H1 (cell line): ENCODE measurements around the gene LPP. TPM values are rescaled to one million over a fixed set of nuclear protein-coding genes. Genes with fewer than 3 reads are reported as not detected.

ENCODE experiments used
- CTCF ChIA-PET: fragments of 300-600 bp; sonication (Branson Sonifier 250); formaldehyde crosslinking; loops from one replicate; lab custom pipeline; 2021; ENCODE audit not compliant: partially characterized antibody; lab: Charles Lee
- POLR2A ChIA-PET: fragments of 300-600 bp; sonication (Branson Sonifier 250); formaldehyde crosslinking; loops from one replicate; lab custom pipeline; 2021; ENCODE audit warnings: inconsistent platforms; ENCODE audit not compliant: partially characterized antibody; lab: Charles Lee
- DNase-seq, 2 experiments: peaks; one replicate each; pipeline versions ENCODE4 v3.0.0 to v3.0.0-alpha.2; 2010 to 2022; ENCODE audit warnings: low spot score in 2 of 2, low read depth in 1 of 2, mixed read lengths in 1 of 2
- FAIRE-seq: peaks from 2 replicates; lab custom pipeline; 2011; peaks lifted over from hg19 to GRCh38; lab: Jason Lieb, UNC
- H2AFZ ChIP-seq: 2 replicates; pipeline ENCODE4 v1.8.1; 2012; ENCODE audit warnings: low read length, inconsistent platforms
- H2AK5ac ChIP-seq: 2 replicates; pipeline ENCODE4 v1.6.1; 2013; ENCODE audit warnings: low read depth, low read length
- H2BK120ac ChIP-seq: replicated peaks from 2 replicates; pipeline ENCODE3; 2013; ENCODE audit warnings: low read depth, low read length, inconsistent platforms
- H2BK12ac ChIP-seq: 2 replicates; pipeline ENCODE4 v1.6.1; 2013; ENCODE audit warnings: low read depth, low read length
- H2BK15ac ChIP-seq: 2 replicates; pipeline ENCODE4 v1.6.1; 2013; ENCODE audit warnings: low read length
- H2BK20ac ChIP-seq: 2 replicates; pipeline ENCODE4 v1.6.1; 2013; ENCODE audit warnings: low read length
- H2BK5ac ChIP-seq: 2 replicates; pipeline ENCODE4 v1.6.1; 2013; ENCODE audit warnings: low read depth, low read length
- H3K14ac ChIP-seq: 2 replicates; pipeline ENCODE4 v1.6.1; 2013; ENCODE audit warnings: inconsistent platforms; ENCODE audit not compliant: insufficient read length
- H3K18ac ChIP-seq: 2 replicates; pipeline ENCODE4 v1.6.1; 2013; ENCODE audit warnings: low read length; ENCODE audit errors: extremely low read depth
- H3K23ac ChIP-seq: 2 replicates; pipeline ENCODE4 v1.6.1; 2013; ENCODE audit warnings: inconsistent platforms; ENCODE audit not compliant: insufficient read length
- H3K23me2 ChIP-seq: 2 replicates; pipeline ENCODE4 v1.6.1; 2013; ENCODE audit warnings: low read depth, low read length
- H3K27ac ChIP-seq: 2 replicates; pipeline ENCODE4 v1.6.1; 2011; ENCODE audit warnings: low read depth, low read length, inconsistent platforms
- H3K27me3 ChIP-seq, 4 experiments: replicated peaks in 1 of 4; 1 replicate in 1 of 4; 2 replicates in 3 of 4; pipeline versions ENCODE4 v1.6.1 to v1.8.1; 2011 to 2013; ENCODE audit warnings: low read length in 3 of 4, mild to moderate bottlenecking in 3 of 4, inconsistent platforms in 2 of 4, mixed read lengths in 2 of 4, moderate library complexity in 1 of 4; ENCODE audit not compliant: control insufficient read depth in 3 of 4, insufficient read depth in 3 of 4; ENCODE audit errors: extremely low read depth in 1 of 4
- H3K36me3 ChIP-seq, 4 experiments: 2 replicates each; pipeline versions ENCODE4 v1.6.1 to v1.8.1; 2011 to 2013; ENCODE audit warnings: mild to moderate bottlenecking in 4 of 4, low read length in 3 of 4, moderate library complexity in 2 of 4, control low read depth in 1 of 4, inconsistent platforms in 1 of 4; ENCODE audit not compliant: insufficient read depth in 4 of 4, control insufficient read depth in 2 of 4
- H3K4ac ChIP-seq: replicated peaks from 2 replicates; pipeline ENCODE3; 2013; ENCODE audit warnings: low read length, low read depth, mixed read lengths, inconsistent platforms; ENCODE audit not compliant: insufficient read length
- H3K4me1 ChIP-seq, 4 experiments: replicated peaks in 1 of 4; 1 replicate in 1 of 4; 2 replicates in 3 of 4; pipeline versions ENCODE4 v1.6.1 to v1.8.1; 2011 to 2013; ENCODE audit warnings: low read length in 3 of 4, inconsistent platforms in 2 of 4, mixed read lengths in 1 of 4; ENCODE audit not compliant: insufficient read depth in 4 of 4, control insufficient read depth in 3 of 4
- H3K4me2 ChIP-seq, 2 experiments: 2 replicates each; pipeline versions ENCODE4 v1.6.1 to v1.8.1; 2011 to 2013; ENCODE audit warnings: low read depth in 2 of 2, low read length in 2 of 2, control low read depth in 1 of 2, inconsistent platforms in 1 of 2, mild to moderate bottlenecking in 1 of 2; ENCODE audit not compliant: insufficient read depth in 1 of 2
- H3K4me3 ChIP-seq, 4 experiments: fragments of 200-600, 300-600 bp in 1 of 4; sonication (generic), shearing (Covaris generic), sonication (Bioruptor Twin) in 1 of 4; 2 replicates each; pipeline versions ENCODE4 v1.5.1 to v1.8.1; 2011 to 2016; ENCODE audit warnings: low read length in 4 of 4, low read depth in 3 of 4, control low read depth in 2 of 4, inconsistent platforms in 2 of 4, mild to moderate bottlenecking in 2 of 4, mixed read lengths in 1 of 4, moderate library complexity in 1 of 4; ENCODE audit not compliant: insufficient read depth in 2 of 4; ENCODE audit errors: extremely low read depth in 1 of 4
- H3K56ac ChIP-seq: replicated peaks from 2 replicates; pipeline ENCODE3; 2013; ENCODE audit warnings: low read depth, mild to moderate bottlenecking, mixed read lengths, low read length, inconsistent platforms; ENCODE audit not compliant: insufficient read length
- H3K79me1 ChIP-seq: 2 replicates; pipeline ENCODE4 v1.6.1; 2013; ENCODE audit warnings: low read depth, low read length, control low read depth
- H3K79me2 ChIP-seq, 2 experiments: 2 replicates each; pipeline versions ENCODE4 v1.6.1 to v1.8.1; 2012 to 2013; ENCODE audit warnings: low read length in 2 of 2, mild to moderate bottlenecking in 2 of 2, inconsistent platforms in 1 of 2; ENCODE audit not compliant: insufficient read depth in 2 of 2, control insufficient read depth in 1 of 2
- H3K9ac ChIP-seq, 4 experiments: replicated peaks in 1 of 4; 1 replicate in 1 of 4; 2 replicates in 3 of 4; pipeline versions ENCODE4 v1.6.1 to v1.8.1; 2011 to 2013; ENCODE audit warnings: low read depth in 3 of 4, low read length in 3 of 4, control low read depth in 2 of 4, mild to moderate bottlenecking in 2 of 4, moderate library complexity in 2 of 4, inconsistent platforms in 1 of 4; ENCODE audit errors: extremely low read depth in 1 of 4
- H3K9me3 ChIP-seq, 2 experiments: 2 replicates each; pipeline versions ENCODE4 v1.6.1 to v1.8.1; 2012 to 2013; ENCODE audit warnings: mild to moderate bottlenecking in 2 of 2, moderate library complexity in 2 of 2, control low read depth in 1 of 2, inconsistent platforms in 1 of 2, low read depth in 1 of 2, low read length in 1 of 2, mixed read lengths in 1 of 2; ENCODE audit not compliant: insufficient read depth in 2 of 2
- H4K20me1 ChIP-seq, 2 experiments: replicated peaks in 1 of 2; 2 replicates each; pipeline versions ENCODE3 to v1.8.1; 2011 to 2013; ENCODE audit warnings: inconsistent platforms in 2 of 2, low read length in 2 of 2, mild to moderate bottlenecking in 1 of 2; ENCODE audit not compliant: insufficient read depth in 2 of 2, control insufficient read depth in 1 of 2
- H4K5ac ChIP-seq: 2 replicates; pipeline ENCODE4 v1.6.1; 2013; ENCODE audit warnings: low read length, low read depth, mixed read lengths, inconsistent platforms; ENCODE audit not compliant: insufficient read length
- H4K8ac ChIP-seq: 2 replicates; pipeline ENCODE4 v1.8.0; 2013; ENCODE audit warnings: mild to moderate bottlenecking, moderate library complexity, low read length, inconsistent platforms; ENCODE audit not compliant: insufficient read depth; ENCODE audit errors: extremely low read depth
- H4K91ac ChIP-seq: replicated peaks from 2 replicates; pipeline ENCODE3; 2013; ENCODE audit warnings: low read length, mixed read lengths, inconsistent platforms; ENCODE audit not compliant: insufficient read length
- BACH1 ChIP-seq: IDR thresholded peaks from 2 replicates; pipeline ENCODE4 v1.6.1; 2012; ENCODE audit warnings: low read length, improper control_type of control experiment
- HDAC6 ChIP-seq: IDR thresholded peaks from one replicate; pipeline ENCODE4 v1.7.1; 2012; ENCODE audit warnings: low read depth, mild to moderate bottlenecking, inconsistent platforms, low read length, moderate library complexity
- SRF ChIP-seq: IDR thresholded peaks from 2 replicates; pipeline ENCODE4 v1.6.1; 2011; ENCODE audit warnings: mild to moderate bottlenecking, low read depth, low read length, moderate library complexity
- TCF12 ChIP-seq: IDR thresholded peaks from 2 replicates; pipeline ENCODE4 v1.6.1; 2011; ENCODE audit warnings: low read depth, mild to moderate bottlenecking, low read length
- WGBS, 2 experiments: shearing (Covaris generic) in 1 of 2; methylation state at CpG; one replicate each; pipeline versions ENCODE4 v1.1.6 to v1.1.7; 2013 to 2015; ENCODE audit warnings: low lambda C conversion rate in 2 of 2, mixed read lengths in 2 of 2, inconsistent platforms in 1 of 2, low coverage in 1 of 2, missing lambda C conversion rate in 1 of 2; ENCODE audit not compliant: insufficient replicate concordance in 2 of 2, insufficient coverage in 1 of 2, insufficient read length in 1 of 2; ENCODE audit errors: extremely low coverage in 1 of 2, missing lambda C conversion rate in 1 of 2; 5-methylcytosine and 5-hydroxymethylcytosine counted together
- polyA plus RNA-seq, 7 experiments: library from polyadenylated mRNA; depleted of rRNA in 3 of 7; stranded (reverse) in 5 of 7; unstranded in 2 of 7; fragments of >200 nt in 5 of 7; fragments of 200-250 nt in 2 of 7; gene quantifications; 1 replicate in 5 of 7; 2 replicates in 1 of 7; 4 replicates in 1 of 7; pipeline versions ENCODE4 v1.2.1 to v1.2.3, GENCODE V29; 2011 to 2013; ENCODE audit warnings: missing spikeins in 2 of 7, mixed read lengths in 2 of 7
- total RNA-seq: library from RNA; stranded (reverse); fragmentation: NEBNext Ultra II Directional; extraction: Animal tissue kit (Norgen Biotek cat#: 25700); gene quantifications from 2 replicates; pipeline ENCODE4 v1.2.1, GENCODE V29; 2021
- TF ChIP-seq, protein P1 (sequence below): IDR thresholded peaks from 2 replicates; pipeline ENCODE4 v1.6.1; 2012; ENCODE audit warnings: inconsistent platforms

LPP gene
- total and polyA plus RNA-seq, 2 of the 8 experiments (the other 6 are each of a cell fraction or from before 2014, with no cell fraction given): 10.0 to 53.3 TPM

DNA sequence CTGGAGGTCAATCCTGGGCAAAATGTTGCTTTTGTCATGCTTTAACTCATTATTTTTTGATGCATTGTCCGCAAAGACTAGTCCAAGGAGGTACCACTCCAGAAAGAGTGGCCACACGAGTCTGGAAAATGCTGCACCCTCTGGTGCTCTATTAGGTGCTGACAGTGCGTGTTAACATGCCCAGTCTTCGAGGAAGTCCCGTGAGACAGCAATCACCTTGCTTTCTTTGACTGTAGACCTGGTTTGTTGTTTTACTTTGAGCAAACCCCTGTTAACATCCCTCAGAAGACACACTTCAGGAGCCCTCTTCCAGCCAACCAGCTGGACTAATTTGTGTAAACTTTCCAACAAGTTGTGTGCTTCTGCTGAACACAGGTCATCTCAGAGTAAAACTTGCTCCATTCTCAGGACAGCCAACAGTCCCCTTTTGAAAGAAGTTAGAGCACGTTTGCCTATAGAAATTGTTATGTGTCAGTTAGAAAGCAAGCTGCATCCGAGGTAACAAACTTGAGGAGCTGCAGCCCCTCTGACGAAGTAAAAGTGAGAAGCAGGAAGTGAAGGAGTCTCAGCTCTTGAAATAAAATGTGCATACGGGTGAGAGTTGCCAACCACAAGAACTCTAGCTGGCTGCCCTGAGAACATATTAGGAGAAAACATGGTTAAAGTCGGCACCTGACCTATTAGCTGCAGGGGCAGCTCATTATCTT lies 205.0 kb downstream of the LPP start:
- CTCF ChIA-PET: interaction anchor here (0.8 to 1.6 kb wide), 3 partner anchors 9 to 618 kb away, joined by 3 to 7 read pairs (median 5); no protein-coding TSS in a partner anchor
- H4K20me1 ChIP-seq: no peaks in the 10 kb centered on the region

More for the DNA sequence above, 205.0 kb downstream of the LPP start:
- Histone ChIP-seq H4K8ac (no peak overlapping the region), H3K56ac (no peak overlapping the region), H3K9me3 (no peaks in the 10 kb centered on the region), H3K79me1 (no peaks in the 10 kb centered on the region), H3K4me3 (no peak overlapping the region), H4K91ac (no peak overlapping the region), H3K18ac (no peak overlapping the region), H2AK5ac (no peak overlapping the region), H3K27ac (no peak overlapping the region), H3K36me3 (no peaks in the 10 kb centered on the region), H3K27me3 (no peaks in the 10 kb centered on the region), H3K79me2 (no peaks in the 10 kb centered on the region), H4K5ac (no peak overlapping the region), H3K4me2 (no peak overlapping the region), H2BK5ac (no peak overlapping the region), H3K23me2 (no peaks in the 10 kb centered on the region; the same call in 1 of the 2 replicates), H2AFZ (no peak overlapping the region), H3K23ac (no peak overlapping the region), H3K9ac (no peak overlapping the region), H3K14ac (no peak overlapping the region), H3K4ac (no peak overlapping the region), H2BK20ac (no peak overlapping the region), H3K4me1 (peaks cover 0 to 3% (median 0%) of the 10 kb centered on the region in 4 experiments; a peak in 1 of 7 replicates), H2BK15ac (no peak overlapping the region), H2BK120ac (no peak overlapping the region), H2BK12ac (no peak overlapping the region)
- FAIRE-seq (no peak), DNase-seq (no peak)
- WGBS, 2 experiments: 84% methylated on average over 10 of the region's 10 CpGs; no CpG with 5 or more reads in 1 of the 2 experiments
- POLR2A ChIA-PET: interaction anchor here (0.6 kb wide), 1 partner anchor 232 kb away, joined by 3 read pairs; no protein-coding TSS in a partner anchor
- TF ChIP-seq TCF12 (no peak), HDAC6 (no peak), SRF (no peak), BACH1 (no peak)
- TF ChIP-seq, protein P1, sequence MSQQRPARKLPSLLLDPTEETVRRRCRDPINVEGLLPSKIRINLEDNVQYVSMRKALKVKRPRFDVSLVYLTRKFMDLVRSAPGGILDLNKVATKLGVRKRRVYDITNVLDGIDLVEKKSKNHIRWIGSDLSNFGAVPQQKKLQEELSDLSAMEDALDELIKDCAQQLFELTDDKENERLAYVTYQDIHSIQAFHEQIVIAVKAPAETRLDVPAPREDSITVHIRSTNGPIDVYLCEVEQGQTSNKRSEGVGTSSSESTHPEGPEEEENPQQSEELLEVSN: no peak
